SK-N-SH treated with all-trans-retinoic acid at 6 μM for 48 hours (cell line): Measurements from ENCODE around the gene CFD.
A peak's percentile ranks its signal among the peaks of the same experiment; 100 is the strongest.

Experiments
- ATAC-seq: fragments of 200-7000 bp; cut with Tn5 transposase; 3 replicates; pipeline ENCODE4 v1.9.1; 2020; ENCODE audit warnings: mild to moderate bottlenecking, moderate library complexity
- ARNTL ChIP-seq: fragments of 450-650 bp; formaldehyde crosslinking; IDR thresholded peaks from 2 replicates; pipeline ENCODE4 v1.5.0; 2020; ENCODE audit warnings: low read depth, mild to moderate bottlenecking, moderate library complexity, borderline replicate concordance
- BACH2 ChIP-seq: fragments of 250-450 bp; sonication (Bioruptor Pico); IDR thresholded peaks from 2 replicates; pipeline ENCODE4 v1.9.0; 2021; ENCODE audit warnings: mild to moderate bottlenecking, borderline replicate concordance
- CSDC2 ChIP-seq: fragments of 250-450 bp; sonication (Bioruptor Pico); IDR thresholded peaks from 2 replicates; pipeline ENCODE4 v1.5.0; 2020; ENCODE audit warnings: mild to moderate bottlenecking, moderate library complexity
- ESRRG ChIP-seq: fragments of 250-450 bp; sonication (Bioruptor Pico); IDR thresholded peaks from 2 replicates; pipeline ENCODE4 v1.6.1; 2021; ENCODE audit warnings: mild to moderate bottlenecking
- ISL1 ChIP-seq: fragments of 250-450 bp; sonication (Bioruptor Pico); IDR thresholded peaks from 2 replicates; pipeline ENCODE4 v2.1.2; 2022; ENCODE audit warnings: mild to moderate bottlenecking, moderate library complexity
- OSR1 ChIP-seq: fragments of 250-450 bp; sonication (Bioruptor Pico); IDR thresholded peaks from 2 replicates; pipeline ENCODE4 v1.8.0; 2022; ENCODE audit warnings: moderate library complexity, mild to moderate bottlenecking, inconsistent platforms
- PPARA ChIP-seq: fragments of 250-450 bp; sonication (Bioruptor Pico); IDR thresholded peaks from 2 replicates; pipeline ENCODE4 v1.5.0; 2020; ENCODE audit warnings: mild to moderate bottlenecking, borderline replicate concordance
- RARB ChIP-seq: fragments of 250-450 bp; sonication (Bioruptor Pico); IDR thresholded peaks from 2 replicates; pipeline ENCODE4 v1.8.0; 2021; ENCODE audit warnings: mild to moderate bottlenecking, moderate library complexity
- SNAI2 ChIP-seq: fragments of 250-450 bp; sonication (Bioruptor Pico); IDR thresholded peaks from 2 replicates; pipeline ENCODE4 v1.5.0; 2020; ENCODE audit warnings: mild to moderate bottlenecking, moderate library complexity
- TCF4 ChIP-seq: fragments of 250-450 bp; sonication (Bioruptor Pico); IDR thresholded peaks from 2 replicates; pipeline ENCODE4 v1.8.0; 2021; ENCODE audit warnings: mild to moderate bottlenecking, moderate library complexity, borderline replicate concordance
- TOX ChIP-seq: fragments of 250-450 bp; sonication (Bioruptor Pico); IDR thresholded peaks from 2 replicates; pipeline ENCODE4 v1.8.0; 2021; ENCODE audit warnings: mild to moderate bottlenecking, moderate library complexity, borderline replicate concordance
- ZC3H10 ChIP-seq: fragments of 250-450 bp; sonication (Bioruptor Pico); IDR thresholded peaks from 2 replicates; pipeline ENCODE4 v1.5.1; 2021; ENCODE audit warnings: mild to moderate bottlenecking, moderate library complexity
- ZFP3 ChIP-seq: fragments of 250-450 bp; sonication (Bioruptor Pico); IDR thresholded peaks from 2 replicates; pipeline ENCODE4 v1.5.0; 2020; ENCODE audit warnings: mild to moderate bottlenecking, moderate library complexity
- ZFP30 ChIP-seq: fragments of 450-650 bp; formaldehyde crosslinking; IDR thresholded peaks from 2 replicates; pipeline ENCODE4 v1.5.0; 2022; ENCODE audit warnings: mild to moderate bottlenecking, moderate library complexity
- ZNF565 ChIP-seq: fragments of 450-650 bp; formaldehyde crosslinking; conservative IDR thresholded peaks from 2 replicates; pipeline ENCODE4 v1.5.0; 2020; ENCODE audit warnings: low read depth, mild to moderate bottlenecking, moderate library complexity
- ZNF70 ChIP-seq: fragments of 450-650 bp; formaldehyde crosslinking; IDR thresholded peaks from 2 replicates; pipeline ENCODE4 v1.5.0; 2020; ENCODE audit warnings: mild to moderate bottlenecking, moderate library complexity
- TF ChIP-seq, protein P1 (sequence below): fragments of 250-450 bp; sonication (Bioruptor Pico); IDR thresholded peaks from 2 replicates; pipeline ENCODE4 v1.8.0; 2020; ENCODE audit warnings: mild to moderate bottlenecking, moderate library complexity, borderline replicate concordance
- TF ChIP-seq, protein P2 (sequence below): fragments of 250-450 bp; sonication (Bioruptor Pico); IDR thresholded peaks from 2 replicates; pipeline ENCODE4 v1.5.1; 2020; ENCODE audit warnings: low read depth, mild to moderate bottlenecking, moderate library complexity
- TF ChIP-seq, protein P3 (sequence below): fragments of 250-450 bp; sonication (Bioruptor Pico); IDR thresholded peaks from 2 replicates; pipeline ENCODE4 v1.8.0; 2021; ENCODE audit warnings: low read depth, mild to moderate bottlenecking, moderate library complexity, borderline replicate concordance
- TF ChIP-seq, protein P4 (sequence below): fragments of 250-450 bp; sonication (Bioruptor Pico); IDR thresholded peaks from 2 replicates; pipeline ENCODE4 v1.5.0; 2020; ENCODE audit warnings: mild to moderate bottlenecking, moderate library complexity
- TF ChIP-seq, protein P5 (sequence below): fragments of 250-450 bp; sonication (Bioruptor Pico); IDR thresholded peaks from 2 replicates; pipeline ENCODE4 v1.5.1; 2021; ENCODE audit warnings: mild to moderate bottlenecking, moderate library complexity

Gene CFD

DNA sequence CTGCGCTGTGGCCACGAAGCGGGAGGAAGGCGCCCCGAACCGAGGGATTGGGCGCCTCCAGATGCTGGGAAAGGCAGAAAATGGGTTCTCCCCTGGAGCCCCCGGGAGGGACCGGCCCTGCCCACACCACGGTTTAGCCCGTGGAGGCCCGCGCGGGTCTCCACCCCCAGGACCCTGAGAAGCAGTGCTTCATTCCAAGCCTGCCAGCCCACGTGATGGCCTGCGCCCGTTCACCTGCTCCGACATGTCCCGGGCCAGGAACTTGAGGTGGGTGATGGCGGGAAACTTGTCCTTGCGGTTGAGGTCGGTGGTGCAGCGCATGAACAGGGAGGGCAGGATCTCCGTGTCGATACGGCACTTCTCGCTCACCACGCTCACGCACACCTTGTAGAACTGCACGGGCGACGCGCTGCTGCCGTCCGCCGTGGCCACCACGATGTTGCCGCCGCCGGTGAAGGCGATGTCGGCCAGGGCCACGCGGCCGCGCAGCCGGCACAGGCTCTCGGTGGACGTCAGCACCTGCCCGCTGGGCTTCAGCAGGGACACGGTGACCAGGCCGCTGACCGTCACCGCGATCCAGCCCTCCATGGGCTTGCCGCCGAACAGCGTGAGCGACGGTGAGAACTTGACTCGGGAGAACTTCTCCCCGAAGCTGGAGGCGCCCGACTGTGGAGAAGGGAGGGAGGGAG, 26.2 kb downstream of the CFD start:
- no peak for TF ChIP-seq OSR1 (CRISPR knock-in tag)
- ATAC-seq, result no peak

DNA sequence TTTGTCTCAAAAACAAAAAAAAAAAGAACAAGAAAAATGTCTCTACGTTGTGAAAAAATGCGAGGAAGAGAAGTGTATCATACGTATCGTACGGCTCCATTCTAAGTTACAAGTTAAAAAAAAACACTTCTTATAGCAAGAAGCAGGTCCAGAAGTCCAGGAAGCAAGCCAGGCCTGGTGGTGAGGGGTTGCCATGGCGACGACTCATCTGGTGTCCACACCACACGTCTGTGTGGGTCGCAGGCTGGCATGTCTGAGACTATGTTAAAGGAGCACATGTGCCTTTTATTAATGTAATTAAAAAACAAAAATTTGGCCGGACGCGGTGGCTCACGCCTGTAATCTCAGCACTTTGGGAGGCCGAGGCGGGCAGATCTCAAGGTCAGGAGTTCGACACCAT, 27.6 kb downstream of the CFD start:
- peak; percentile 55 for ATAC-seq
- TF ChIP-seq ISL1, result no peak
- peak; percentile 53; the same call in 1 of the 2 replicates for TF ChIP-seq TCF4 (CRISPR knock-in tag)

DNA sequence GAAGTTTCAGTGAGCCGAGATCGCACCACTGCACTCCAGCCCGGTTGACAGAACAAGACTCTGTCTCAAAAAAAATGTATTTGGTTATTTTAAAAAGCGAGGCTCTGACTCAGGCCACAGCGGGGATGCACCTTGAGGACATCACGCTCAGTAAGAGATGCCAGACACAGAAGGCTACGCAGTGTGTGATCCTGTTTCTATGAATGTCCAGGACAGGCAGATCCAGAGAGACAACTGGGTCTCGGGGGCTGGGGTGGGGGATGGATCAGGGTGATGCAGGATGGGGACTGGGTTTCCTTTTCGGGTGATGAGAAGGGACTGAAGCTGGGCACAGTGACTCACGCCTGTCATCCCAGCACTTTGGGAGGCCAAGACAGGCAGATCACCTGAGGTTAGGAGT, 28.1 kb downstream of the CFD start:
- TF ChIP-seq SNAI2 (CRISPR knock-in tag), result no peak
- no peak for TF ChIP-seq ISL1
- TF ChIP-seq, protein P1, sequence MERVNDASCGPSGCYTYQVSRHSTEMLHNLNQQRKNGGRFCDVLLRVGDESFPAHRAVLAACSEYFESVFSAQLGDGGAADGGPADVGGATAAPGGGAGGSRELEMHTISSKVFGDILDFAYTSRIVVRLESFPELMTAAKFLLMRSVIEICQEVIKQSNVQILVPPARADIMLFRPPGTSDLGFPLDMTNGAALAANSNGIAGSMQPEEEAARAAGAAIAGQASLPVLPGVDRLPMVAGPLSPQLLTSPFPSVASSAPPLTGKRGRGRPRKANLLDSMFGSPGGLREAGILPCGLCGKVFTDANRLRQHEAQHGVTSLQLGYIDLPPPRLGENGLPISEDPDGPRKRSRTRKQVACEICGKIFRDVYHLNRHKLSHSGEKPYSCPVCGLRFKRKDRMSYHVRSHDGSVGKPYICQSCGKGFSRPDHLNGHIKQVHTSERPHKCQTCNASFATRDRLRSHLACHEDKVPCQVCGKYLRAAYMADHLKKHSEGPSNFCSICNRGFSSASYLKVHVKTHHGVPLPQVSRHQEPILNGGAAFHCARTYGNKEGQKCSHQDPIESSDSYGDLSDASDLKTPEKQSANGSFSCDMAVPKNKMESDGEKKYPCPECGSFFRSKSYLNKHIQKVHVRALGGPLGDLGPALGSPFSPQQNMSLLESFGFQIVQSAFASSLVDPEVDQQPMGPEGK (CRISPR knock-in tag), result no peak
- TF ChIP-seq BACH2 (CRISPR knock-in tag), result no peak
- no peak for ATAC-seq

DNA sequence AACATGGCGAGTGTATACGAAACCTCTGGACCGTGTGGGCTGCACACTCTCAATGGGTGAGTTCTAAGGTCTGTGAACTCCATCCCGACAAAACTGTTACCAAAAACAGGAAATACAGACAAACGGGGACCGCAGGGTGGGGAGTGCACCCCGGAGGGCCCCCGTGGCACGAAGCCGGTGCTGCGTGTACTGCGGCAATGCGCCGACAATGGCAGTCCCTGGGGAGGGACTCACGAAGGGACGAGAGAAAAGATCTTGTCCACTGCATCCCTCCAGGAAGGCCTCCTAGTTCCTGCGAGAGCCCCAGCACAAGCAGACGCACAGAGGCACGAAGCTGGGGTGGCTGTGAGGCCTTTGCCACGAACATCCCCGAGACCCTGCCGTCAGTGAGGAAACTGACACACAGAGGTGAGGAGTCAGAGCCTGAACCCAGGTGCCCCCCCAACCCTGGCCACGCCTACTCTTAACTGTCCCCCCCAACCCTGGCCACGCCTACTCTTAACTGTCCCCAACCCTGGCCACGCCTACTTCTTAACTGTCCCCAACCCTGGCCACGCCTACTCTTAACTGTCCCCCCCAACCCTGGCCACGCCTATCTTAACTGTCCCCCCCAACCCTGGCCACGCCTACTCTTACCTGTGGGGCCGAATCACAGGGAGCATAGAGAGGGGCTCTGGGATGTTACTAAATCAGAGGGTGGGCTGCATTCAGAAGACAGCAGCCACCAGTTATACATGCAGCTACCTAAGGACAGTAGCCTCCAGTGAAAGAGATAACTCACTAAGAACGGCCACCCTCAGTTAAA, 29.3 kb downstream of the CFD start:
- TF ChIP-seq OSR1 (CRISPR knock-in tag), result no peak
- TF ChIP-seq BACH2 (CRISPR knock-in tag), result no peak
- no peak for TF ChIP-seq ESRRG (CRISPR knock-in tag)
- TF ChIP-seq CSDC2 (CRISPR knock-in tag), result no peak
- TF ChIP-seq, all 23 proteins: peak for 0
- ATAC-seq, result no peak

DNA sequence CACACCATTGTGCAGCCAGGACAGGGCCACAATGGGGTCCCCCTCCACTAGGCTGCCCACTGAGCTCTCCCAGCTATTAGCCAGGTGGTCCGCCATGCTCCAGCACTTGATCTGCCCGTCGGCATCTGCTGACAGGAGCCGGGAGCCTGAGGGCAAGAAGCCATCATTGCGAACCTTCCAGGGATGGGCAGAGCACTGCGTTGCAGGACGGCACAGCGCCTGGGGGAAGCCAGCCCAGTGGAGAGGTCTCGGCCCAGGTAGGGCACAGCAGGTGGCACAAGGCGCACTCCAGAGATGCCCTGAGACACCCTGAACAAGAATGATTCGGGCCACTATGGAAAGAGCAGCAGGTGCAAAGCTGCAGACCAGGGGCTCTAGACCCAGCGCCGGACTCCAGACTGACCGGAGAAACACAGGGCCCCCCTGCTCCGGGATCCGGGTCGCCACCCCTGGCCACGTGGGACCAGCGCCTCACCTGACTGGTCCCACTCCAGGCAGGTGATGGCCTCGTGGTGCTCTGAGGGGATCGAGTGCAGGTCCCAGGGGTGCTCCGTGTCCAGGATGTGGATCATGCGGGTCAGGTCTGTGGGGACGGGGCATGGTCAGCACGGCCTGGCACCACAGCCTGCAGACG, 30.3 kb downstream of the CFD start:
- no peak for ATAC-seq
- TF ChIP-seq, protein P2, sequence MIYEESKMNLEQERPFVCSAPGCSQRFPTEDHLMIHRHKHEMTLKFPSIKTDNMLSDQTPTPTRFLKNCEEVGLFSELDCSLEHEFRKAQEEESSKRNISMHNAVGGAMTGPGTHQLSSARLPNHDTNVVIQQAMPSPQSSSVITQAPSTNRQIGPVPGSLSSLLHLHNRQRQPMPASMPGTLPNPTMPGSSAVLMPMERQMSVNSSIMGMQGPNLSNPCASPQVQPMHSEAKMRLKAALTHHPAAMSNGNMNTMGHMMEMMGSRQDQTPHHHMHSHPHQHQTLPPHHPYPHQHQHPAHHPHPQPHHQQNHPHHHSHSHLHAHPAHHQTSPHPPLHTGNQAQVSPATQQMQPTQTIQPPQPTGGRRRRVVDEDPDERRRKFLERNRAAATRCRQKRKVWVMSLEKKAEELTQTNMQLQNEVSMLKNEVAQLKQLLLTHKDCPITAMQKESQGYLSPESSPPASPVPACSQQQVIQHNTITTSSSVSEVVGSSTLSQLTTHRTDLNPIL (CRISPR knock-in tag), result no peak
- no peak for TF ChIP-seq PPARA
- TF ChIP-seq ZNF565 (CRISPR knock-in tag), result no peak
- TF ChIP-seq ISL1, result no peak
- TF ChIP-seq TOX, result no peak
- TF ChIP-seq BACH2 (CRISPR knock-in tag), result no peak
- TF ChIP-seq ZFP3 (CRISPR knock-in tag), result no peak
- TF ChIP-seq, protein P3, sequence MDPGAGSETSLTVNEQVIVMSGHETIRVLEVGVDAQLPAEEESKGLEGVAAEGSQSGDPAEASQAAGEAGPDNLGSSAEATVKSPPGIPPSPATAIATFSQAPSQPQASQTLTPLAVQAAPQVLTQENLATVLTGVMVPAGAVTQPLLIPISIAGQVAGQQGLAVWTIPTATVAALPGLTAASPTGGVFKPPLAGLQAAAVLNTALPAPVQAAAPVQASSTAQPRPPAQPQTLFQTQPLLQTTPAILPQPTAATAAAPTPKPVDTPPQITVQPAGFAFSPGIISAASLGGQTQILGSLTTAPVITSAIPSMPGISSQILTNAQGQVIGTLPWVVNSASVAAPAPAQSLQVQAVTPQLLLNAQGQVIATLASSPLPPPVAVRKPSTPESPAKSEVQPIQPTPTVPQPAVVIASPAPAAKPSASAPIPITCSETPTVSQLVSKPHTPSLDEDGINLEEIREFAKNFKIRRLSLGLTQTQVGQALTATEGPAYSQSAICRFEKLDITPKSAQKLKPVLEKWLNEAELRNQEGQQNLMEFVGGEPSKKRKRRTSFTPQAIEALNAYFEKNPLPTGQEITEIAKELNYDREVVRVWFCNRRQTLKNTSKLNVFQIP (CRISPR knock-in tag), result no peak
- no peak for TF ChIP-seq CSDC2 (CRISPR knock-in tag)
- TF ChIP-seq ZC3H10 (CRISPR knock-in tag), result no peak
- TF ChIP-seq ESRRG (CRISPR knock-in tag), result no peak
- no peak for TF ChIP-seq SNAI2 (CRISPR knock-in tag)

DNA sequence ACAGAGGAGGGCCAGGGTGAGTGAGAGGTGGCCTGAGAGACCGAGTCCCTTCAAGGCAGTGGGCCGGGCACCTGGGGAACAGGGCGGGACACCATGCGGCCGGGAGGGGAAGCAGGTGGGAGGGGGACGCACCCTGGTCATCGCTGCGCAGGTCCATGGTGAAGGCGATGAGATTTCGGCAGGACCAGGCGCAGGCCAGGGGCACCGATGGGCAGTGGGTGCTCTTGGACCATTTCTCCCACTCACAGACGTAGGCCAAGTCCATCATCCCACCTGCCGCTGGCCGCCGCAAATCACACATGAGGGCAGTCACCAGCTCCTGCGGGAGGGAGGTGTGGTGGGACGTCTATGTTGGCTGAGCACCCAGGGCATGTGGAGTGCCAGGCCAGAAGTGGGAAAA, 31.4 kb downstream of the CFD start:
- no peak for ATAC-seq
- TF ChIP-seq CSDC2 (CRISPR knock-in tag) (no peak), ESRRG (CRISPR knock-in tag) (no peak), ZNF70 (CRISPR knock-in tag) (no peak), TCF4 (CRISPR knock-in tag) (no peak), ARNTL (no peak), RARB (CRISPR knock-in tag) (no peak), ZC3H10 (CRISPR knock-in tag) (no peak), ZFP3 (CRISPR knock-in tag) (no peak), ZFP30 (CRISPR knock-in tag) (no peak), ZNF565 (CRISPR knock-in tag) (no peak)
- TF ChIP-seq, protein P4, sequence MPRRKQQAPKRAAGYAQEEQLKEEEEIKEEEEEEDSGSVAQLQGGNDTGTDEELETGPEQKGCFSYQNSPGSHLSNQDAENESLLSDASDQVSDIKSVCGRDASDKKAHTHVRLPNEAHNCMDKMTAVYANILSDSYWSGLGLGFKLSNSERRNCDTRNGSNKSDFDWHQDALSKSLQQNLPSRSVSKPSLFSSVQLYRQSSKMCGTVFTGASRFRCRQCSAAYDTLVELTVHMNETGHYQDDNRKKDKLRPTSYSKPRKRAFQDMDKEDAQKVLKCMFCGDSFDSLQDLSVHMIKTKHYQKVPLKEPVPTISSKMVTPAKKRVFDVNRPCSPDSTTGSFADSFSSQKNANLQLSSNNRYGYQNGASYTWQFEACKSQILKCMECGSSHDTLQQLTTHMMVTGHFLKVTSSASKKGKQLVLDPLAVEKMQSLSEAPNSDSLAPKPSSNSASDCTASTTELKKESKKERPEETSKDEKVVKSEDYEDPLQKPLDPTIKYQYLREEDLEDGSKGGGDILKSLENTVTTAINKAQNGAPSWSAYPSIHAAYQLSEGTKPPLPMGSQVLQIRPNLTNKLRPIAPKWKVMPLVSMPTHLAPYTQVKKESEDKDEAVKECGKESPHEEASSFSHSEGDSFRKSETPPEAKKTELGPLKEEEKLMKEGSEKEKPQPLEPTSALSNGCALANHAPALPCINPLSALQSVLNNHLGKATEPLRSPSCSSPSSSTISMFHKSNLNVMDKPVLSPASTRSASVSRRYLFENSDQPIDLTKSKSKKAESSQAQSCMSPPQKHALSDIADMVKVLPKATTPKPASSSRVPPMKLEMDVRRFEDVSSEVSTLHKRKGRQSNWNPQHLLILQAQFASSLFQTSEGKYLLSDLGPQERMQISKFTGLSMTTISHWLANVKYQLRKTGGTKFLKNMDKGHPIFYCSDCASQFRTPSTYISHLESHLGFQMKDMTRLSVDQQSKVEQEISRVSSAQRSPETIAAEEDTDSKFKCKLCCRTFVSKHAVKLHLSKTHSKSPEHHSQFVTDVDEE, result no peak
- TF ChIP-seq, protein P5, sequence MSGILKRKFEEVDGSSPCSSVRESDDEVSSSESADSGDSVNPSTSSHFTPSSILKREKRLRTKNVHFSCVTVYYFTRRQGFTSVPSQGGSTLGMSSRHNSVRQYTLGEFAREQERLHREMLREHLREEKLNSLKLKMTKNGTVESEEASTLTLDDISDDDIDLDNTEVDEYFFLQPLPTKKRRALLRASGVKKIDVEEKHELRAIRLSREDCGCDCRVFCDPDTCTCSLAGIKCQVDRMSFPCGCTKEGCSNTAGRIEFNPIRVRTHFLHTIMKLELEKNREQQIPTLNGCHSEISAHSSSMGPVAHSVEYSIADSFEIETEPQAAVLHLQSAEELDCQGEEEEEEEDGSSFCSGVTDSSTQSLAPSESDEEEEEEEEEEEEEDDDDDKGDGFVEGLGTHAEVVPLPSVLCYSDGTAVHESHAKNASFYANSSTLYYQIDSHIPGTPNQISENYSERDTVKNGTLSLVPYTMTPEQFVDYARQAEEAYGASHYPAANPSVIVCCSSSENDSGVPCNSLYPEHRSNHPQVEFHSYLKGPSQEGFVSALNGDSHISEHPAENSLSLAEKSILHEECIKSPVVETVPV, result no peak
